ENCODE data around the gene SDHAF2. TPM values are rescaled to one million over a fixed set of nuclear protein-coding genes. Genes with fewer than 3 reads are reported as not detected.

The SDHAF2 gene
- total and polyA plus RNA-seq, 9 of the 15 experiments (the other 6 are each of a cell fraction or from before 2014, with no cell fraction given): 21.2 to 144 (median 40.4) TPM

DNA sequence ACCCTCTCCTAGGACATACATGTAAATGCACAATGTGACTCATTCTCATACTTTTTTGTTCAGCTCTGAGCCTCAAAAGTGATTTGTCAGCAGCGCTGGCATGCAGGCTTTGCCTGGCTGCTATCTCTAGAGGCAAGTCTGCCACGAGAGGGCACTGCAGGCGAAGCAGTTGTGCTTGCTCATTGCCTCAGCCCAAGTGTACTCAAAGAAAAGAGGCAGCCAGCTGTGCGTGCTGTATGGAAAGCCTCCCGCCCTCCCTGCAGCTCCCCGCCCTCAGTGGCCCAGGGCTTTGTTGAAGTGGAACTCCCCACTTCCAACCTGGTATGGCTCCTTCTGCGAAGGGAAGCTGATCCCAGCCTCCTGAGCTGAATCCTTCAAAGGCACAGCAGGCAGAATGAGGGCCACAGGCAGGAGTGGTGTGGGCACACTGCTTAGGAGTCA, 16.3 kb downstream of the SDHAF2 start:
- H3K27ac ChIP-seq (ENCODE audit: extremely low read depth, low read depth, low read length): no peak overlapping the region
- peaks cover 0 to 4% of the 10 kb centered on the region in 2 experiments; a peak in 2 of 5 replicates for H3K4me1 ChIP-seq (replicated peaks in 1 of 2; ENCODE audit: control insufficient read depth in 2 of 2, insufficient read depth in 2 of 2, low read length in 2 of 2)
- 24% methylated on average over 6 of the region's 7 CpGs for WGBS (ENCODE audit: insufficient coverage, low coverage, missing lambda C conversion rate)
- no TSS peak for BruUV-seq (replicated peaks)
- H3K27me3 ChIP-seq (ENCODE audit: control insufficient read depth in 2 of 2, insufficient read depth in 2 of 2, low read length in 2 of 2): no peaks in the 10 kb centered on the region; a peak in 1 of 5 replicates
- DNase-seq (ENCODE audit: extremely low read depth in 1 of 4, low spot score in 3 of 4) (peak; percentile 64 to 86 (median 74)), FAIRE-seq (peak; percentile 87), ATAC-seq (peak; percentile 99)
- H4K20me1 ChIP-seq (replicated peaks; ENCODE audit: control insufficient read depth, insufficient read depth, low read length): 0 out of 2 replicates have a peak, but pooled peaks cover 6% of the 10 kb centered on the region
- peaks cover 6% of the 10 kb centered on the region; the same call in 1 of the 3 replicates for H3K79me2 ChIP-seq (ENCODE audit: control insufficient read depth, insufficient read depth, low read length)
- peak overlapping the region in 1 of 2 experiments; percentile 66; a peak in 1 of 4 replicates for H3K9ac ChIP-seq (ENCODE audit: insufficient read depth in 1 of 2, low read depth in 2 of 2, low read length in 2 of 2)
- no peak overlapping the region for H3K4me3 ChIP-seq
- H3K9me1 ChIP-seq (ENCODE audit: control insufficient read depth, insufficient read depth, low read length): no peaks in the 10 kb centered on the region
- no peaks in the 10 kb centered on the region for H3K9me3 ChIP-seq (replicated peaks; ENCODE audit: control insufficient read depth, insufficient read depth, low read depth, low read length)
- POLR2A ChIA-PET: interaction anchor here (0.6 to 3.9 kb wide), 7 partner anchors 10 to 85 kb away, joined by 3 to 32 read pairs (median 4); partner anchors contain the start of genes CPSF7 and SDHAF2
- peaks cover 70% of the 10 kb centered on the region for H3K36me3 ChIP-seq (ENCODE audit: control insufficient read depth, insufficient read depth, low read length)
- CTCF ChIA-PET (ENCODE audit: low intra/inter-chr PET ratio): interaction anchor here (0.7 to 1.4 kb wide), 5 partner anchors 70 to 738 kb away, joined by 3 to 14 read pairs (median 4); no protein-coding TSS in a partner anchor
- H2AFZ ChIP-seq (ENCODE audit: low read depth, low read length): no peak overlapping the region
- H3K4me2 ChIP-seq (ENCODE audit: insufficient read depth, low read length): no peak overlapping the region
- in situ Hi-C loops (cut with MboI) (no loop called here), intact Hi-C loops (cut with micrococcal nuclease) (loop anchor here (1.0 kb wide), 1 partner anchor 71 kb away; no protein-coding TSS in a partner anchor)
- no peak for TF ChIP-seq U2AF2 (optimal IDR thresholded peaks at IDR 0.05; ENCODE audit: low read depth, low read length)
- TF ChIP-seq LARP7 (IDR thresholded peaks at IDR 0.05): no peak
- TF ChIP-seq RB1 (IDR thresholded peaks at IDR 0.05; ENCODE audit: low read depth): peak; percentile 34; the same call in 1 of the 2 replicates
- no peak for TF ChIP-seq ZNF584 (CRISPR knock-in tag; IDR thresholded peaks at IDR 0.05; ENCODE audit: low read depth)
- TF ChIP-seq RBBP5 (IDR thresholded peaks at IDR 0.05; ENCODE audit: borderline replicate concordance, insufficient read depth, low read length, poor library complexity, severe bottlenecking): no peak
- TF ChIP-seq CCAR2 (IDR thresholded peaks at IDR 0.05; ENCODE audit: low read depth, low read length): no peak
- TF ChIP-seq NR4A1 (CRISPR knock-in tag; IDR thresholded peaks at IDR 0.05): no peak
- no peak for TF ChIP-seq NR4A1 (tag; IDR thresholded peaks at IDR 0.05)
- TF ChIP-seq ZNF561 (CRISPR knock-in tag; conservative IDR thresholded peaks at IDR 0.05): no peak
- peak in 1 of 2 experiments; percentile 41; a peak in 1 of 3 replicates for TF ChIP-seq CBX3 (IDR thresholded peaks at IDR 0.05; ENCODE audit: borderline replicate concordance in 1 of 2, low read length in 2 of 2)
- TF ChIP-seq POLR2H (tag; IDR thresholded peaks at IDR 0.05; ENCODE audit: low read depth): no peak
- no peak for TF ChIP-seq ZNF277 (CRISPR knock-in tag; IDR thresholded peaks at IDR 0.05; ENCODE audit: borderline replicate concordance)
- TF ChIP-seq, protein P1, sequence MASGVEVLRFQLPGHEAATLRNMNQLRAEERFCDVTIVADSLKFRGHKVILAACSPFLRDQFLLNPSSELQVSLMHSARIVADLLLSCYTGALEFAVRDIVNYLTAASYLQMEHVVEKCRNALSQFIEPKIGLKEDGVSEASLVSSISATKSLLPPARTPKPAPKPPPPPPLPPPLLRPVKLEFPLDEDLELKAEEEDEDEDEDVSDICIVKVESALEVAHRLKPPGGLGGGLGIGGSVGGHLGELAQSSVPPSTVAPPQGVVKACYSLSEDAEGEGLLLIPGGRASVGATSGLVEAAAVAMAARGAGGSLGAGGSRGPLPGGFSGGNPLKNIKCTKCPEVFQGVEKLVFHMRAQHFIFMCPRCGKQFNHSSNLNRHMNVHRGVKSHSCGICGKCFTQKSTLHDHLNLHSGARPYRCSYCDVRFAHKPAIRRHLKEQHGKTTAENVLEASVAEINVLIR (CRISPR knock-in tag; IDR thresholded peaks at IDR 0.05): no peak
- TF ChIP-seq ZNF263 (CRISPR knock-in tag; IDR thresholded peaks at IDR 0.05; ENCODE audit: borderline replicate concordance): no peak
- TF ChIP-seq SRSF3 (IDR thresholded peaks at IDR 0.05; ENCODE audit: insufficient read depth, low read length): no peak
- TF ChIP-seq DEAF1 (CRISPR knock-in tag; IDR thresholded peaks at IDR 0.05): 0 out of 2 replicates have a peak, but pooled peaks have one; percentile 6
- peak; percentile 69 for TF ChIP-seq SMC3 (conservative IDR thresholded peaks at IDR 0.05; ENCODE audit: insufficient read depth, low read depth, low read length)
- TF ChIP-seq ZNF121 (CRISPR knock-in tag; conservative IDR thresholded peaks at IDR 0.05): no peak
- TF ChIP-seq ZNF324 (CRISPR knock-in tag; IDR thresholded peaks at IDR 0.05): no peak
